GM12875 (cell line): ENCODE results near the gene ZBTB9.

Experiments used
- H3K4me3 ChIP-seq: one replicate; pipeline ENCODE4 v1.5.1; 2011; ENCODE audit warnings: low read depth, low read length, control low read depth
- TF ChIP-seq, protein P1 (sequence below): IDR thresholded peaks from 2 replicates; pipeline ENCODE4 v1.5.1; 2011; ENCODE audit warnings: low read depth, mild to moderate bottlenecking, control low read depth, inconsistent platforms, low read length, moderate library complexity, borderline replicate concordance; ENCODE audit not compliant: insufficient read depth

Gene ZBTB9

DNA sequence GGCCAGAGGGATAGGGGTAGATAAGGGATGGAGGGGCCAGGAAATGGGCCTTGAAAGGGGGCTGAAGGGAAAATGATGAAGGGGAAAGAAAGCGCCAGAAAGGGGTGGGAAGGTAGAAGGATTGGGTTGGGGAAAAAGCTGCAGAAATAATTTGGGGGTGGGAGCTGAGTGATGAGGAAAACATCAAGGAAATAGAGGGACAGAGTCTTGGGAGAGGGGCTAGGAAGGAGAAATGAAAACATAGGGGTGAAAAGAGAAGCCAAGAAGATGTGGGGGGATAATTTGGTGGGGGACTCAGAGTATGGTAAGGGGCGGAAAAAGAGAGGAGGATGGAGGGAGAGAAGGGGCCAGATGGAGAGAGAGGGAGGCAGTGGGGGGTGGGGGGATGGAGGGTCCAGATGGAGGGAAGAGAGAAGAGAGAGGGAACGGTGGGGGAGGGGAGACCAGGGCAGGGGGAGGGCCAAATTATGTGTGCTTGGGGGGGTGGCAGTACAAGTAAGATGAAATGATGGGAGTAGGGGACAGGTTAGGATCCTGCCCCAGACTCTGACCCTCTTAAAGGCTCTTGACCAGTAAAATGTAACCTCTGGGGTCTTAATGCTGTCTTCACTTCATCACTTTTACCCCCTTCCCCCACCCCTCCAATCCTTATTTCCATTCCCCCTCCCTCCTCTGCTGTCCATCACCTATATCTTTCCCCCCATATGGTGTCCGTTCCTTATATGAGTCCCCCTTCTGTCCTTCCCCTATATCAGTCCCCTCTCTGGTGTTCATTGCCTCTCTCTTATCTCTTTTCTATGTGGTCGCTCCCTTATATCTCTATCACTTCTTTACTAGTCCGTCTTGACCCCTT lies 33.7 kb upstream of the ZBTB9 start:
- H3K4me3 ChIP-seq, result no peak overlapping the region
- TF ChIP-seq, protein P1, sequence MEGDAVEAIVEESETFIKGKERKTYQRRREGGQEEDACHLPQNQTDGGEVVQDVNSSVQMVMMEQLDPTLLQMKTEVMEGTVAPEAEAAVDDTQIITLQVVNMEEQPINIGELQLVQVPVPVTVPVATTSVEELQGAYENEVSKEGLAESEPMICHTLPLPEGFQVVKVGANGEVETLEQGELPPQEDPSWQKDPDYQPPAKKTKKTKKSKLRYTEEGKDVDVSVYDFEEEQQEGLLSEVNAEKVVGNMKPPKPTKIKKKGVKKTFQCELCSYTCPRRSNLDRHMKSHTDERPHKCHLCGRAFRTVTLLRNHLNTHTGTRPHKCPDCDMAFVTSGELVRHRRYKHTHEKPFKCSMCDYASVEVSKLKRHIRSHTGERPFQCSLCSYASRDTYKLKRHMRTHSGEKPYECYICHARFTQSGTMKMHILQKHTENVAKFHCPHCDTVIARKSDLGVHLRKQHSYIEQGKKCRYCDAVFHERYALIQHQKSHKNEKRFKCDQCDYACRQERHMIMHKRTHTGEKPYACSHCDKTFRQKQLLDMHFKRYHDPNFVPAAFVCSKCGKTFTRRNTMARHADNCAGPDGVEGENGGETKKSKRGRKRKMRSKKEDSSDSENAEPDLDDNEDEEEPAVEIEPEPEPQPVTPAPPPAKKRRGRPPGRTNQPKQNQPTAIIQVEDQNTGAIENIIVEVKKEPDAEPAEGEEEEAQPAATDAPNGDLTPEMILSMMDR, result no peak

- TF ChIP-seq, protein P1, result no peak
- no peak overlapping the region for H3K4me3 ChIP-seq
Observed at GRCh38 chr6:33421344-33421643, 33.1 kb upstream of the ZBTB9 start.

- TF ChIP-seq, protein P1, result no peak
- no peak overlapping the region for H3K4me3 ChIP-seq
Observed at GRCh38 chr6:33423777-33424176, 30.6 kb upstream of the ZBTB9 start.

GRCh38 chr6:33424855-33425667 lies 29.3 kb upstream of the ZBTB9 start:
- TF ChIP-seq, protein P1, result no peak
- H3K4me3 ChIP-seq, result peak overlapping the region; percentile 51

DNA sequence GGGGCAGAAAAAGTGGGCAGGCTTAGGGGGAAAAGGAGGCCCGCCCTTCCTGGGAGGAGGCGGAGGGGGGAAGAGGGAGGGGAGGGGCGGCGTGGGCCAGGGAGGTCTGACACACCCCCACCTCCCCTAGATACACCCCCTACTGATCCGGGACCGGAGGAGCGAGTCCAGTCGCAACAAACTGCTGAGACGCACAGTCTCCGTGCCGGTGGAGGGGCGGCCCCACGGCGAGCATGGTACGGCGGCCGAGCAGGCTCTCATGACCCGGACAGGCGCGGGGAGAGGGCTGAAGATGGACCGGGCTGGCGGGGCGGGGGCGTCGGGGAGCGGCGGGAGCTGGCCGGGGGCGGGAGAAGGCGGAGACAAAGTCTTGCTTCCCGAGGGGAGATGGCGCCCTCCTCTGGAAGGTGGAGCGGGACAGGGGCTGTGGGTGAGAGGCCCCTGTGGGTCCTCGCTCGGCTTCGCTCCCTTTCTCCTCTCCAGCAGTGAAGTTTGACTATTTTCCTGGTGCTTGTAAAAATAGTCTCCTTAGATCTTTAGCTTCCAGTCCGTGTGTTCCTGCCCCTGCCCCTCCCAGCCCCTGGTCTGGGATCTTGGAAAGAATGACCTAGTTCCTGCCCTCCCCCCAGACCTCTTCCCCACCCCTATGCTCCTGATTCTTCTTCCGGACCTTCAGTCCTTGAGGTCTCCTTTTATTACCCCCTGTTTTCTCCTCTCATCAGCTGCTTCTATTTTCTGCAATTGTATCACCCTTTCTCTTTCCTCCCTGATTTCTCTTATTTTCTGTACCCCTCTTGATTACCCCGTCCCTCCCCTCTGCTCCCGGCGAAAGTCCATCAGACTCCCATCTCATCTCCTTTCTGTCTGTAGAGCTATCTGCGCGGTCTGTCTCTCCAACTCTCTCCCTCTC lies 28.5 kb upstream of the ZBTB9 start:
- TF ChIP-seq, protein P1, result peak; percentile 74

DNA sequence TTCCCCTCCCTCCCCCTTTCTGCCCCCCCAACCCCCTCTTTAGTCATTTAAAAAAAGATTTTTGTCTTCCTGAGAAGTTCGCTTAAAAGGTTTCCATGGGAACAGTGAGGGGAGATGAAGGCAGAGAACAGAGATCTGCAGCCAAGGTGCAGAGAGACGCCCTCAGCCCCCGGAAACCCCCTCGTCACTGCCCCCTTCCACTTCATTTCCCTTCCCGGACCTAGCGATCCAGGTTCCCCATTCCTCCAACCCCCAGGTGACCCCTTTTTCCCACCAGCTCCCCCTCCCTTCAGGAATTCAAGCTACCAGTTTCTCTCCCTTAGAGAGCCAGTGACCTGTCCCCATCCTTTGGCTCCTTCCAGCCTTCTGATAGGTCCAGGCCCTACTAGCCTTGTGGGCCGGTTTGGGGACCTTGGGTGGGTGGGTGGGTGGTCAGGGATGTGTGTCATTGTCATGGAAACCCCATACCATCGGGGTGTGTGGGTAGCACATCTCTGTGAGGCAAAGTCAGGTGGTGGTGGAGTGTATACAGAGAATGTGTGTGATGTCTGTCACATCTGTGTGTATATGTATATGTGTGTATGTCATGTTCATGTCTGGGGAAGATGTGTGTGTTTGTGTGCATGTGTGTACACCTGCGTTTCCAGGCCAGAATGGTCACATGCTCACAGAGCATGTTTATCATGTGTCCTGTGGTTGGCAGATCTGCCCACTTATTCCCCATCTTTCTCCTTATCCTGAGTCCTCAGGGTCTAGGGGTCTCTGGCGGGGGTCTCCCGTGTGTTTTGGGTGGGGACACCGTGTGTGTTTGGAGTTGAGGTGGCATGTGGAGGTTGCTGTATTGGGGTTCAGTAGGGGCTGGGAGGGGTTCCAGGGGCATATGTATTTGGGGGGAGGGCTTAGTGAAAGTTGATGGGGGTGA lies 27.5 kb upstream of the ZBTB9 start:
- TF ChIP-seq, protein P1, result no peak

More for the DNA sequence above, 28.5 kb upstream of the ZBTB9 start:
- H3K4me3 ChIP-seq, result peak overlapping the region; percentile 51

More for the DNA sequence above, 27.5 kb upstream of the ZBTB9 start:
- peak overlapping the region; percentile 51 for H3K4me3 ChIP-seq
